Fibroblast of skin of left biceps (primary cell): ENCODE data around the gene SOX6.

Source experiments
- DNase-seq, 2 experiments: peaks; one replicate each; pipeline ENCODE4 v3.0.0-alpha.2; 2013; ENCODE audit warnings: low read depth in 2 of 2

Gene SOX6

GRCh38 chr11:16001899-16002426 is 354.4 kb downstream of the SOX6 start:
- peak; percentile 96 for DNase-seq

GRCh38 chr11:16001044-16001568 is 355.2 kb downstream of the SOX6 start:
- no peak for DNase-seq

GRCh38 chr11:16000065-16000464 is 356.3 kb downstream of the SOX6 start:
- peak; percentile 71 for DNase-seq

- no peak for DNase-seq
These were observed 363.0 kb downstream of the SOX6 start for GRCh38 chr11:15993345-15993744.

DNA sequence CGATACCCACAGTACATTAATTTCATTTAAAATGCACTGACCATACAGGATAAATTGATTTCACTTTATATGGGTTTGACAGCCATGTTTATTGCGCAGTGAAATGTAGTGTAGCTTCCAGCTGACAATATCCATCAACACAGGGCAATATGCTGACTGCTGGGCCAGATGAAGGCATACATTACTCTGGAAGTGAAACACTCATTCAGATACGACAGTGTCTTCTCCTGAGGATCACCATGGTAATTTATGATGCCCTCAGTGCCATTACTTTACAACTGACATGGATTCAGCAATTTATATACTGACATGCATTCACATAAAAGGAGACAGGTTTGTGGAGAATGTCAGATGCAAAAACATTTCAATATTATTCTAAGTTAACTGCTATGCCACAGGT is 365.1 kb downstream of the SOX6 start:
- DNase-seq = no peak

DNA sequence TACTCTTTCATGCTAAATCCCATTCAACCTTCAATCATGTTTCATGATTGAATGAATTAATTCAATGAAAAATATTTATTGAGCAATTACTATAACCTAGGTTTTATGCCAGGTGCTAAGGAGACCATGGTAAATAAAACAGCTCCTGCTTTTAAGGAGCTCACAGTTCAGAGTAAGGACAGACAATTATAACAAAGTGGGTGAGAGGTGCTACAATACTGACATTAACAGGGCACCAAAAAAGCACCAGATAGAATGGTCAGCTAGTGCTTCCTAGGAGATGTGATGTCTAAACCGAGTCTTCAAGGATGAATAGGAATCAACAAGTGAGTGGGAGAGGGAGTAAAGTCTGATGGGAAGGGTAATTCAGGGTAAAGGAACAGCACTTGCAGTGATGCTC is 366.7 kb downstream of the SOX6 start:
- DNase-seq = no peak

DNA sequence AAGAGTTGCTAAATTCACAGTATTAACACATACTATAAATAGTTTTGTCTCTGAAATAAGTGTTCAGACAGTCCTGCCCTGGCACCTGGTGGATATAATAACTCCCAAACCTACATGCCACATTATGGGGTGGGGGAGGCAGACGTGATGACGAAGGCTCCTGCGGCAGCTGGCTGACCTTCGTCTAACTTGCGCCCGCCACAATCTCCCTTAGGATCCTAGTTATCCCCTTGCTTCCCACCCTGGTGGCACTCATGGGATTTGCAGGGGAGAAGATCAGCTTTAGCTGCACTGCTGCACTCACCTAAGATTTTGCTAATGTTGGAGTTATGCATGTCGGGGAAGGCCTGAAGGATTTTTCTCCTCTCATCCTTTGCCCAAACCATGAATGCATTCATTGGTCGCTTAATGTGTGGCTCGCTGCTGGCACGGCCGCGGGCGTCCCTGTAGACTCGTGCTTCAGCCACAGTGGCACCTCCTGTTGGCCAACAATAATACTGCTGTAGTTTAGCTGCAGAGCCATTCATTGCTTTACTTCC is 367.6 kb downstream of the SOX6 start:
- DNase-seq = no peak

DNA sequence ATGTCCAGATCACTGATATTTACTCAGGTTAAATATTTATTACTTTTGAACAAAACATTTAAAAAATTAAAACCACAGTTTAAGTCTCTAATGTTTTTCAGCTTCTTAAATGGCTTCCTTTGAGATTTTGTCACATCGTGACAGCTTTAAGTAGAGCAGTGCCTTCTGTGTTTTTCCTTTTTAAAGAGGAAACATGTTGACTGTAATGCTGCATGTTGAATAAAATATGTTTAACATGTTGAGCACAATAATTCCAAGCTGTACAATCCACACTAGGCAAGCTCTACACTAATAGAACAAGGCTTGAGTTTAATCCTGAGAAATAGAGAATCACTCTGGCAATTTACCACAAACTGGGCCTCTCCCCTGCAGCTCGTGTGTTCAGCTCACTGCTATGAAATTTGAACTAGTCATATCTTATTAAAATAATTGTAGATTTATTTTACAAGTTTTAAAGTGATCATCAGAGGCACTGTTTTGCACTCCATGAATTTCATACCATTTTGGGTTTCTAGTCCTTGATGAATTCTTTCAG is 368.3 kb downstream of the SOX6 start:
- DNase-seq = no peak

DNA sequence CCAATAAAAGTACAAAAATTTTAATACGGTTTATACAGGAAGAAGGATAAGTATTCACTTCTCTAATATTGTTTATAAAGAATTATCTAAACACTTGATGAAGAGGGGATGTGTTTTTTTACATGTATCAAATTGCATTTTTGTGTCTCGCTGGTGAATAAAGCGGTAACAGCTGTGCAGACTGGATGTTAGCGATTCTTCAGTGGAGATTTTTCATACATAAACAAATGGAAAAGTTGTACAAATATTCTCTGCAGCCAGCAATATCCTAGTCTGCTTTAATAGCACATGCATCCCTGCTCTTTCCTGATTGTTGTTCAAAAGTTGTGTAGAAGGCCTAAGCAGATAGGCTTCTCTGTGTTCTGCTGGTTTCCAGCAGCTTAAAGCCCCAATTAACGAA is 369.3 kb downstream of the SOX6 start:
- DNase-seq = no peak

DNA sequence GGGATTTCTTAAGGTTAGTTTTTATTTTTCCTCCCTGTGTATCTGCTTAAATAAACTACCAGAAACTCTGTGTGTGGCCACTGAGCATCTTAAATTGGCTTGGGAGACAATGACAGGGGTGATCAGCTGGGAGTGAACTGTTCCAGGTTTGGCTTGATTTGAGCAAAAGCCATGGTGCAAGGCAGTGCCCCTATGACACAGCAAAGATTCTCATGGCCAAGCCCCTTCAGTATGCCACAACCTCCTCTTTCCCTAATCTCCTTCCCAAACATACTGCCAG is 370.5 kb downstream of the SOX6 start:
- no peak for DNase-seq

- no peak for DNase-seq
These were observed 371.1 kb downstream of the SOX6 start for GRCh38 chr11:15985127-15985859.

DNA sequence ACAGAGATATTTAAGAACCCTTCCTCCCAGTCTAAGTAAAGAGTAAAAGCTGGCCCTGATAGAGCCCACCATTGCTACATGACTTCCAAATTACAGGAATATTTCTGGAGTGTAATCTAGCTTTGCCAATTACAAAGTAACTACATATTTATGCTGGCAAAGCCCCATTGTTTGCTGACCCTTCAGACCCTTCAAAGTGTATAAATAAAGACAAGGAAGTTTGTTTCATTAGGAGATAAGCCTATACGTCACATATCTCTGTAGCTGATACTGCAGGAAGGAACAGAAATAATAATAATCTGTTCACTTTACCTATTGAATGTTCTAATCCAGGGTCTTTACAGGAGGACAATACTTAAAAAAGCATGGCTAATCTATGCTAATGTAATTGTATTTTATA is 375.1 kb downstream of the SOX6 start:
- no peak for DNase-seq

GRCh38 chr11:15977116-15977515 is 379.2 kb downstream of the SOX6 start:
- no peak for DNase-seq

GRCh38 chr11:15976433-15977045 is 379.8 kb downstream of the SOX6 start:
- DNase-seq = peak; percentile 48 to 49

DNA sequence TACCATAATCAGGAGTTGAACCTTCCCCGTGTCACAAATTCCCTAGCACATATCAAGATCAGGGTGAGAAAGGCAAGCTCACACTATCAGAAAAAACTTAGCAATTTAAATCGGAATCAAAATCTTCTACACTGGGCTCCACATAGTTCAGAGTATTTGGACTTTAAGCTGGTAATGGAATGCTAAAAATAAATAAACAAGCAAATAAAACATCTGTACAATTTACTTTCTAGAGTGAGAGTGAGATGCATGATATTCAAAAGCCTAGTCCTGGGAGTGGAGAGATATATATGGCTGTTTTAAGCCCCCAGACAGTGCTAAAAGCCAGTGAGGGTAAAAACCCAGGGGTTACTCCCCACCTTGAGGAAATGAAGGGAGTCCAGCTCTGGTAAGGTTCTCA is 380.6 kb downstream of the SOX6 start:
- DNase-seq = no peak

GRCh38 chr11:15972838-15973237 is 383.5 kb downstream of the SOX6 start:
- DNase-seq = no peak

DNA sequence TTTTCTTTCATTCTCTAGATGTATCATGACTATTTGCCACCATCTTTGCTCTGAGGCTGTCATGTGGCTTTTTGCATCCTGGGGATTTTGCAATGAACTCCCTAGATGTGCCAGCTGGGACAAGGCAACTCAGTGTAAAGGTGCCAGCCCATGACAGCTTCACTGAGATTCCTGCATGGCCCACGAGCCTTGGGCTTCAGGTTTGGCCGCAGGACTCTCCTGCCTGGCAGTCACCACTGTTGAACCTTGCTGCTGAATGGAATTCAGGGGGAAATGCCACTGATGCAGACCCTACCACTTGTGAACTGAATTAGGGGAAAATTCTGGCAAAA is 385.2 kb downstream of the SOX6 start:
- no peak for DNase-seq

- no peak for DNase-seq
These were observed 385.7 kb downstream of the SOX6 start for GRCh38 chr11:15970506-15971214.

DNA sequence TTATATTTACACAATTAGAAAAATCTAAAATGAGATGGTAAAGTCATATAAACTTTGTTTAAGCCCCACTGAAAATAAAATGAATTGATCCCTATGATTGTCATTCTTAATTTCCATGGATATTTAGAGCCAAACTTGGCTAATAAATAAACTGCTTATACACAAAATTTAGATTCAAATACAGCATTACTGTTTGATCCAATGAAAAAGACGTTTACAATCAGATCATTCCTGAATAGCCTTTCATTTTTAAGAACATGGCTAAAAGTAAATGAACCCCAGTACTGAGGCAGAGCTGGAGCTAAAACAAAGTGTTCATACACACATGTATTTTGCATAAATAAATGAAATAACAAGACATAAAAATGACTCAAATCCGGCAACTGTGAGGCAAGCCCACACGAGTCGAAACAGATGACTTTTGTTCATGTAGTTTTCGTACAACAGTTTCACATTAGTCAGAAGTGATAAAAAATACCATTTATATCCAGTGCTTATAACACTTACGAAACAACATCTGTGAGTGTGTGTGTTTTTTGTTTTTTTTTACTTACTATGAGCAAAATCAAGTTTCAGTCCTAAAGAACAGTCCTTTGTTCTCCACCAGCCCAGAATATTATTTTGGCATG is 386.5 kb downstream of the SOX6 start:
- DNase-seq = peak; percentile 61 to 63

GRCh38 chr11:15969281-15969680 is 387.1 kb downstream of the SOX6 start:
- peak; percentile 37 to 38 for DNase-seq

GRCh38 chr11:15968461-15969130 is 387.8 kb downstream of the SOX6 start:
- no peak for DNase-seq
